Natural killer cell (primary cell): Measurements from ENCODE around the gene PC. TPM values are rescaled to one million over a fixed set of nuclear protein-coding genes. Genes with fewer than 3 reads are reported as not detected.

Experiments
- ATAC-seq, 3 donors: fragments of 150-1000 bp in 2 of 3; fragments of 200-7000 bp in 1 of 3; cut with Tn5 transposase; 1 replicate in 1 of 3; 2 replicates in 2 of 3; pipeline ENCODE4 v1.10.0; 2021; ENCODE audit warnings: mild to moderate bottlenecking in 2 of 3, moderate library complexity in 2 of 3
- DNase-seq, 2 donors: peaks; one replicate each; pipeline versions ENCODE4 v3.0.0 to v3.0.0-alpha.2; 2013 to 2021; ENCODE audit warnings: mixed read lengths in 1 of 2
- H3K27ac ChIP-seq: one replicate; pipeline ENCODE4 v1.5.1; 2013; ENCODE audit warnings: mild to moderate bottlenecking, low read length
- H3K27me3 ChIP-seq: one replicate; pipeline ENCODE4 v1.6.1; 2013; ENCODE audit warnings: low read length; ENCODE audit not compliant: control insufficient read depth, insufficient read depth
- H3K36me3 ChIP-seq: one replicate; pipeline ENCODE4 v1.6.1; 2013; ENCODE audit warnings: low read length; ENCODE audit not compliant: control insufficient read depth, insufficient read depth
- H3K4me1 ChIP-seq: one replicate; pipeline ENCODE4 v1.6.1; 2013; ENCODE audit warnings: low read length; ENCODE audit not compliant: control insufficient read depth, insufficient read depth
- H3K4me3 ChIP-seq: one replicate; pipeline ENCODE4 v1.5.1; 2013; ENCODE audit warnings: low read length
- H3K9me3 ChIP-seq: one replicate; pipeline ENCODE4 v1.6.1; 2013; ENCODE audit warnings: low read length; ENCODE audit not compliant: control insufficient read depth, insufficient read depth
- H3K27ac Mint-ChIP-seq, 2 donors: one replicate each; pipeline ENCODE4 v1.8.0; 2022; ENCODE audit warnings: mild to moderate bottlenecking in 2 of 2, mixed read lengths in 2 of 2, moderate library complexity in 1 of 2
- H3K27me3 Mint-ChIP-seq, 2 donors: one replicate each; pipeline ENCODE4 v1.8.0; 2022; ENCODE audit warnings: low read depth in 2 of 2, mixed read lengths in 2 of 2
- H3K36me3 Mint-ChIP-seq: one replicate; pipeline ENCODE4 v1.8.0; 2022; ENCODE audit warnings: mixed read lengths
- H3K4me1 Mint-ChIP-seq, 2 donors: one replicate each; pipeline ENCODE4 v1.8.0; 2022; ENCODE audit warnings: mixed read lengths in 2 of 2
- H3K4me3 Mint-ChIP-seq: one replicate; pipeline ENCODE4 v1.8.0; 2022; ENCODE audit warnings: mild to moderate bottlenecking, moderate library complexity, mixed read lengths
- H3K9me3 Mint-ChIP-seq, 2 donors: one replicate each; pipeline ENCODE4 v1.8.0; 2022; ENCODE audit warnings: mixed read lengths in 2 of 2
- WGBS: methylation state at CpG from one replicate; pipeline ENCODE4 v1.1.7; 2013; ENCODE audit warnings: missing lambda C conversion rate; ENCODE audit not compliant: insufficient coverage; 5-methylcytosine and 5-hydroxymethylcytosine counted together
- intact Hi-C: fragments of 100-400 bp; cut with micrococcal nuclease; formaldehyde crosslinking; loops from one replicate; pipeline ENCODE4 v1.14.2; 2022
- total RNA-seq, 4 donors: library from RNA; stranded (reverse); fragments of 120-200 nt in 1 of 4; gene quantifications; one replicate each; pipeline versions ENCODE4 v1.2.3 to v1.2.4, GENCODE V29; 2013 to 2022
- TF ChIP-seq, protein P1 (sequence below): fragments of 200-600 bp; IDR thresholded peaks from one replicate; pipeline ENCODE4 v1.8.0; 2022; ENCODE audit warnings: antibody characterized with exemption

Gene PC
- total RNA-seq, 3 donors from 2014 or later (not counting 1 experiment from before 2014, with no cell fraction given) = 4.1 to 5.9 (median 4.6) TPM

GRCh38 chr11:66859686-66860448, 98.3 kb downstream of the PC start:
- Mint-ChIP-seq H3K27me3 (no peaks in the 10 kb centered on the region), H3K36me3 (no peaks in the 10 kb centered on the region), H3K4me1 (peaks cover 0 to 5% of the 10 kb centered on the region in 2 donors), H3K4me3 (no peak overlapping the region), H3K9me3 (no peaks in the 10 kb centered on the region), H3K27ac (no peak overlapping the region)
- Histone ChIP-seq H3K9me3 (no peaks in the 10 kb centered on the region), H3K36me3 (no peaks in the 10 kb centered on the region), H3K27ac (no peak overlapping the region), H3K27me3 (no peaks in the 10 kb centered on the region), H3K4me3 (no peak overlapping the region), H3K4me1 (peaks cover 12% of the 10 kb centered on the region)
- DNase-seq (no peak), ATAC-seq (no peak)
- WGBS = 95% methylated on average over 41 of the region's 41 CpGs
- intact Hi-C loops = no loop called here
- TF ChIP-seq, protein P1, sequence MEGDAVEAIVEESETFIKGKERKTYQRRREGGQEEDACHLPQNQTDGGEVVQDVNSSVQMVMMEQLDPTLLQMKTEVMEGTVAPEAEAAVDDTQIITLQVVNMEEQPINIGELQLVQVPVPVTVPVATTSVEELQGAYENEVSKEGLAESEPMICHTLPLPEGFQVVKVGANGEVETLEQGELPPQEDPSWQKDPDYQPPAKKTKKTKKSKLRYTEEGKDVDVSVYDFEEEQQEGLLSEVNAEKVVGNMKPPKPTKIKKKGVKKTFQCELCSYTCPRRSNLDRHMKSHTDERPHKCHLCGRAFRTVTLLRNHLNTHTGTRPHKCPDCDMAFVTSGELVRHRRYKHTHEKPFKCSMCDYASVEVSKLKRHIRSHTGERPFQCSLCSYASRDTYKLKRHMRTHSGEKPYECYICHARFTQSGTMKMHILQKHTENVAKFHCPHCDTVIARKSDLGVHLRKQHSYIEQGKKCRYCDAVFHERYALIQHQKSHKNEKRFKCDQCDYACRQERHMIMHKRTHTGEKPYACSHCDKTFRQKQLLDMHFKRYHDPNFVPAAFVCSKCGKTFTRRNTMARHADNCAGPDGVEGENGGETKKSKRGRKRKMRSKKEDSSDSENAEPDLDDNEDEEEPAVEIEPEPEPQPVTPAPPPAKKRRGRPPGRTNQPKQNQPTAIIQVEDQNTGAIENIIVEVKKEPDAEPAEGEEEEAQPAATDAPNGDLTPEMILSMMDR = no peak

DNA sequence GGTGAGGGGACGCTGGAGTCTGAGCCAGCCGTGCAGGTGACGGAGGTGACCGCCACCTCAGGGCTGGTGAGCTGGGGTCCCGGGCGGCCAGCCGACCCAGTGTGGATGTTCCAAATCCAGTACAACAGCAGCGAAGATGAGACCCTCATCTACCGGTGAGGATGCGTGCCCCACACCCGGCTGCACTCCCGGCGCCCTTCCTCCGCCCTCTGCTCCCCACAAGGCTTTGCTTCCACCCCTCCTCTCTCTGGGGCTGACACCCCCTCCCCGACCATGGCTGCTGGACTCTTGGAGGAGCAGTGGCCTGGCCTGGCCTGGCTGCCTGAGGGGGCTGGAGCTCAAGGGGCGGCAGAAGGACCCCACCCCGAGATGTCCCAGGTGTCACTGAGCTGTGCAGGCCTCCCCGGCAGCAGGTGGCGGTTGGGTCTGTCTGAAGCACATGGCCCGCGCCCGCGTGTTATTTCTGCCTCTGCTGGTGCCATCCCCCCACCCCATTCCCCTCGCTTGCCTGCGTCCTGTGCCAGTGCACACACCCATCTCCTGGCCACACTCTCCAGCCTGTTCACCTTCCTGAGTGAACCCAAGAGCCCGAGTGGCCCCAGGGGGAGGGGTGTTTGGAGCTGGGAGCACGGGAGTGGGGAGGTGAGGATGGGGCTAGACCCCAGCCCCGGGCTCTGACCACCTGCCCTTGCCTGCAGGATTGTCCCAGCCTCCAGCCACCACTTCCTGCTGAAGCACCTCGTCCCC, 99.1 kb downstream of the PC start:
- DNase-seq (no peak), ATAC-seq (no peak)
- H3K9me3 Mint-ChIP-seq = no peaks in the 10 kb centered on the region
- H3K4me1 Mint-ChIP-seq = peaks cover 0 to 5% of the 10 kb centered on the region in 2 donors
- no peaks in the 10 kb centered on the region for H3K27me3 Mint-ChIP-seq
- no peak overlapping the region for H3K4me3 ChIP-seq
- peak overlapping the region; percentile 25 for H3K4me3 Mint-ChIP-seq
- H3K9me3 ChIP-seq = no peaks in the 10 kb centered on the region
- no peaks in the 10 kb centered on the region for H3K36me3 Mint-ChIP-seq
- intact Hi-C loops = no loop called here
- 95% methylated on average over 29 of the region's 29 CpGs for WGBS
- TF ChIP-seq, protein P1 = no peak
- no peaks in the 10 kb centered on the region for H3K36me3 ChIP-seq
- H3K27ac Mint-ChIP-seq = no peak overlapping the region
- no peaks in the 10 kb centered on the region for H3K27me3 ChIP-seq
- peaks cover 12% of the 10 kb centered on the region for H3K4me1 ChIP-seq
- H3K27ac ChIP-seq = no peak overlapping the region

GRCh38 chr11:66858186-66858938, 99.8 kb downstream of the PC start:
- Mint-ChIP-seq H3K4me3 (peak overlapping the region; percentile 86), H3K4me1 (peaks cover 0 to 5% of the 10 kb centered on the region in 2 donors), H3K27me3 (no peaks in the 10 kb centered on the region), H3K36me3 (no peaks in the 10 kb centered on the region), H3K9me3 (no peaks in the 10 kb centered on the region), H3K27ac (no peak overlapping the region)
- WGBS = 96% methylated on average over 62 of the region's 62 CpGs
- Histone ChIP-seq H3K36me3 (no peaks in the 10 kb centered on the region), H3K4me3 (no peak overlapping the region), H3K9me3 (no peaks in the 10 kb centered on the region), H3K27me3 (no peaks in the 10 kb centered on the region), H3K27ac (no peak overlapping the region), H3K4me1 (peaks cover 12% of the 10 kb centered on the region)
- intact Hi-C loops = no loop called here
- ATAC-seq = no peak
- TF ChIP-seq, protein P1 = no peak
- no peak for DNase-seq
